Globus pallidus (tissue), 1 donor: ENCODE results near the gene PHEX.
A peak's percentile ranks its signal among the peaks of the same experiment; 100 is the strongest.

ENCODE experiments used
- DNase-seq: peaks from one replicate; pipeline ENCODE4 v3.0.0-alpha.2; 2015; ENCODE audit warnings: low spot score

PHEX gene

DNA sequence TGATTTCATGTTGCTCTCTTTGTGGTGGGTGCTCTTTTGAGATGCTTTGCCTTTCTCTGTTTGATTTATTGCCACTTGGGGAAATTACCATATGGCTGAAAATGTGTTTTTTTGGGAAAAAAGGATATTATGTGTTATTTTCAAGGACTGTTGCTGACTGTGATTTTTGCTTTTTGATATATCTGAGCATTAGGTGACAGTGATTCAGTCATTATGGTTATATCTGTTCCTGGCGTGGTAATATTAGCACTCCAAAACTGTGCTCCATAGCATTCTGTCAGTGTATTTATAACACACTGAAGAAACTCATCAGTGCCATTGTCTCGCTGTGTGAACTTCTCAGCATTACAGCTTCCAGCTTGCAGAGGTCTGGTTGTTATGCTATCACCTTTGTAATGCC, 73.8 kb downstream of the PHEX start:
- no peak for DNase-seq

DNA sequence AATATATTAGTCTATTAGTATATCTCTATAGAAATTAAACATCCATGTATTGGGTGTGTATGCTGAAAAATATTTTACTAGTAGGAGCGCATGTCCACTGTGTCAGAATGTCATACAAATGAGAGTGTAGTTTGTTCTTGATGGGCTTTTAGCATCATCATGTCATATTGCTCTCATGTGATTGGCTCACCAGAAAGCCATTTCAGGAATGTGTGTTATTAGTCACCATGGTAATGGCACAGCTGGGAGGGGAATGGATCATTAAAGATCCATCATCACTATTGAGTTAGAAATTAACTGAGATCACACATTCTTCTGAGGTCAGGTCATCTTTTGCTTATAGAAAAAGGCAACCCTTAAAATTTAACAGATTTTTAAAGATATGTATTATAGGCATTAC, 77.3 kb downstream of the PHEX start:
- no peak for DNase-seq

DNA sequence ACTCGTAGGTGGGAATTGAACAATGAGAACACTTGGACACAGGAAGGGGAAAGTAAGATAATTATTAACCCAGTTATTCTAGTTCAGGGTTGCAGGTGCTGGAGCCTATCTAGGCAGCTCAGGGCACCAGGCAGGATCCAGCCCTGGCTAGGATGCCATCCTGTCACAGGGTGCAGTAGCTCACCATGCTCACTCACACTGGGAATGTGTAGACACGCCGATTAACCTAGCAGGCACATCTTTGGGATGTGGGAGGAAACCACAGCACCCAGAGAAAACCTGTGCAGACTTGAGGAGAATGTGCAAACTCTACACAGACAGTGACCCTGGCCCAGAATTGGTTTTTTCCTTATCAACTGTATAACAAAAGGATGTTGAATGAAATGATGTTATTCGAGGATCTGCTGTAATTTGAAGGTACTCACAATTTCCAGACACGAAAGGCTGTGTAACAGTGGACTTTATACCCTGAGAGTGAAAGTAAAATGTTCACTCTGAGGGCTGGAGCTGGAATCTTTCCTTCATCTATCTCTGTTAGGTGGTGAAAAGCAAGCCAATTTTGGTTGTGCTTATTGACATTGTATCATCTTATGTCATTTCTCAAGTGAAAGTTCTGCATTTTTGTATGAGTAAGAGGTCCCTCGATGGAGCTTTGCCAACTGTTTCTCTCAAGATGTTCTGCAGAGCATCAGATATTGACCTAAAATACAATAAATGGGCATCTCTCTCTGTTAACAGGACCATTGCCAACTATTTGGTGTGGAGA, 78.8 kb downstream of the PHEX start:
- no peak for DNase-seq

DNA sequence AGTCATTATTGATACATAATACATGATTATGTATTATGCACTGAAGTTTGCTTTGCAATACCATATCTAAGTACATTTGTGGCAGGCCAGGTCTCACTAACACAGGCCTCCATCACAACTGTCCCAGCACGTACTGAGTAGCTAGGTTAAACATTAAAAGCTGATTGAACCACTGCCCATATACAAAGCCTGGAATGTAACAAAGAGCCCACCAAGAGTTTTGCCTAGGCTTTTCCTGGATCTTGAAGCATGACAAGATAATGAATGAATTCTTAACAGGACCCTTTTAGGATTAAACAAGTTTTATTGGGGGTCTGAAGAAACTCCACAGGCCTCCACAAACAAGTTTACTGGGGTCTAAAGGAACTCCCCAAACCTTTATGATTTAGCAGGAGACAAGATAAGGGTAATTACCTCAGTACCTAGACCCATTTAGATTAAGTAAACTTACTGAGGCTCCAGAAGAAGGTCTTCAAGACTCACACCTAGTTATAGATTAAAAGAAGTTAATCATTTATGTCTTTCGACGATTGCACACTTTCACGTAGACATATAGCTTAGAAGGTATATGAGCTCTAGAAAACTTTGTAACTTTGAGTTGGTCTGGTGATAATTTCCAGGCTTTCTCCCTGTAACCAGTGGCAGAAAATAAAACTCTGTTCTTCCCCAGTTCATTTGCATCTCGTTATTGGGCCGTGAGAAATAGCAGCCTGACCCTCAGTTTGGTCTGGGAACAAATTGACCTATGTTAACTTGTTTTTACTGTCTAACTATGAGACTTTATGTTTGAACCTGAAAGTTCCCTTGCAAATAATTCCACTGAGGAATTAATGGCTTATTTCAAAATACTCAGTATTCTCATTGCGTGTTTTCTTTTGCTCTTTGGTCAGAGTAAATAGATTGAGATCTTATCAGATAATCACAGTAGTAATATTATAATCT, 84.8 kb downstream of the PHEX start:
- DNase-seq, result no peak

DNA sequence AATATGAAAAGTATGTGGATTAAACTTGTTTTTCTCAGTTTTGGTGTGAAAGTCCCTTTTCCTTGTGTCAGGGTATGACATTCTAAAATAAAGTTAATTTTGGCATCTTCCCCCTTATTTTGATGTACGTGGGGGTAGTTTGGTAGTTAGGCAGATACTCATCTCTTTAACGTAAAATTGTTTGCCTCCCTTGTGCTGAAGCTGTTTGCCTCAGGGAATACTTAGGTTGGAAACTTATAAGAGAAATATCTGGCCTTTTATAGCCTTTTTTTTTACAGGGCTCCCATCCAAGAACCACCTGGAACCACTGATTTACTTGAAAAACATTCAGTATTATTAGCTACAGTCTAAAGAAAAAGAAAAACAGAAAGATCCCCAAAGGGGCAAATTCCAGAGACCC, 85.5 kb downstream of the PHEX start:
- DNase-seq, result no peak

DNA sequence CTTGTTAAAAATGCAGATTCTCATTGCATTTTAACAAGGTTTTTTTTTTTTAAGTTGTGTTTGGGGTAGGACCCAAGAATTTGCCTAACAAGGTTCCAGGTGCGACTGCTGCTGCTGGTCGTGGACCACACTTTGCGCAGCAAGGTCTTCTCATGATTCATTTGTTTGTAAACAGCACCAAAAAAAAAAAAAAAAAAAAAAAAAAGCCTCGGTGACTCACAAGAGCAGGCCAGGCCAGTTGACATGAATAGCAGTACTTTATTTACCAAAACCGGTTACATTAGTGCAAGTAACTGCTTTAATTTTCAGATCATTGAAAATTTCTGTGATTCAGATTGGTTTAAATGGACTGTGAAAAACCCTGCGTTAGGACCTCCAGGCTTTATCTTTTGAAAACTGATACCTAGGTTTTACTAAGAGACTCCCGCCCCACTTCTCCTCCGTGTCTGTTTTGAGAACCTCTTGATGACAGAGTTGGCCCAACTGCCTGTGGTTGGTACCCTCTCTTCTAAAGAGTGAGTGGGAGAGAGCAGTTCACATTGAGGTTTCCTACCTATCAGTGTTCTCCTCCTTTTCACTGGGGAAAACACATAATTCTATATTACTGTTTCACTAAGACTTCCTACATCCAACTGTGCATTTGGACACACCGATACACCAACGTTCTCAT, 86.2 kb downstream of the PHEX start:
- no peak for DNase-seq

DNA sequence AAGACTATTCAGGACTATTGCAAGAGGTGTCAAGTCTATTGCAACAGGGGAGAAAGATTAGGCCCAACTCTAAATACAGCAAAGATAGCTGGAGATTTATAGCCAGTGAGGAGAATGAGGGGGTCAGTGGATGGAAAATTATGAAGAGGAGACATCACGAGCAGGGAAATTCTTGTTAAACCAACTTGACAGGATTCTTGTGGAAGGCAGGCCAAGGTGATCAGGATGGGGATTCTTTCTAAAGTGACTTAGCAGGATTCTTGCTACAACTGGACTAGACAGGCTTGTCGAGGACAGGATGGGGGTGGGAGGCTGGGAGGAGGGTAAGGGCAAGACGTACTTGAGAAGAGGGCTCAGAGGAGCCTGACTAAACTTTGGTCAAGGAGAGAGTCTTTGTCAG, 89.0 kb downstream of the PHEX start:
- no peak for DNase-seq

DNA sequence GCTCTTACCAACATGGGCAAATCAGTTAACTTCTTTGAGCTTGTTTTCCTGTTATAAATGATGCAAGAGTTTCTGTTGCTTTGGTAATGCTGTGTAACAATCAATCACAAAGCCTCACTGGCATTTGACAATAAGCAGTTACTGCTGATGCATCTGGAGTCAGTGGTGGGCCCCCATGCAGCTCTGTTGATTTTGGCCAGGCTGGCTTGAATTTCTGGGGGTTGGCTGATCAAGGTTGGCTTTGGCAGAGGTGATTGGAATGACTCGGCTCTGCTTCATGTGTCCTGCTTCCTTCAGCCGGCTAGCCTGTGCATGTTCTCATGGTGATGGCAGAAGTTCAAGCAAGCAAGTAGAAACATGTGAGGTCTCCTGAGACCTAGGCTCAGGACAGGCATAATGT, 90.4 kb downstream of the PHEX start:
- DNase-seq, result no peak

DNA sequence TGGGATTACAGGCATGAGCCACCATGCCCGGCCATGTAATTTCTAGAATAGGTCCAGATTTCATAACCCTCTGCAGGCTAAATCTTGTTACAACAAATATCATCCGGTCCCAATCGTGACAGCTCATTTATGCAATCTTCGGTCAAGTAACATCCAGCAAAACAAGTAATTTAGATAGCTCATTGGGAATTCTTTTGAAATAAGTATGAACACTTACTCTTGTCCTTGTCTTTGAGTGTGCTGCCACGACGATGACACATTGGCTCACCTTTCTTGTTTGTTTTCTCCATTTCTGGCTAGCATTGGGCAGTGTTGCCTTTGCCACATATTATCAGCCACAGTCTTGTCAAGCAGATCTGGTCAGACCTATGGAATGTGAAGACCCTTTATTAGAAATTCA, 92.0 kb downstream of the PHEX start:
- no peak for DNase-seq

DNA sequence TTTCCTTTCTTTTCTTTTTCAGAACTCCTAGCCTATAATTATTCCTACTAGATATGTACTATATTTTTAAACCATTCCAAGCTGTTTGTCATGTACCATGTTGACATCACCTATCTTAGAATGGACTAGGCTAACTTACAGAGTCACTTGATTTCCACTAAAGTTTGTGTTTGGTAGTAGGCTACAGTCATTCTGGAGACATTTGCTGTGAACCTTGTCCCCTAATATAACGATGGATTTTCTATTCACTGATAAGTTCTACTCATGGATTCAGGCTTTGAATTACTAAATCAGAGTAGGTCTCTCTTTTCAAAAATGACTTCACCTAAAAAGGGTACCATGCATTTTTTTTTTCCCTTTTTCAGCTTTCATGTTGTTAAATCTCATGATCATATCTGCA, 93.4 kb downstream of the PHEX start:
- no peak for DNase-seq

DNA sequence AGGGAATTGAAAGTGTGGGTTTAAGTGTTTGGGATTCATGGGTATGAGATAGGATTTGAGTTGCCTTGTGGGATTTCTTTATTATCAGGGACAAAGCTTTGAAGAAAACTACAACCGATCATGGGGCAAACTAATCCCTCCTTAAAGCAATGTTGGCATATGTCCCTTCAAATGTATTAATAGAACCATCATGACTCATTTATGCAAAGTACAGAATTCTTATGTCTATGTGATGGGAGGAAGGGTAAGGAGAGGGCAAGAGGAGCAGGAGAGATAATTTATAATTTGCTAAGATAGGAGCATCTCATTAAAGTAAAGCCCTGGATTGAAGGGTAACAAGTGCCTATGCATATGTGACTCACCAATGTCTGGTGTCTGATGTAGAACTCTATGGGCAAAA, 94.2 kb downstream of the PHEX start:
- DNase-seq, result no peak

DNA sequence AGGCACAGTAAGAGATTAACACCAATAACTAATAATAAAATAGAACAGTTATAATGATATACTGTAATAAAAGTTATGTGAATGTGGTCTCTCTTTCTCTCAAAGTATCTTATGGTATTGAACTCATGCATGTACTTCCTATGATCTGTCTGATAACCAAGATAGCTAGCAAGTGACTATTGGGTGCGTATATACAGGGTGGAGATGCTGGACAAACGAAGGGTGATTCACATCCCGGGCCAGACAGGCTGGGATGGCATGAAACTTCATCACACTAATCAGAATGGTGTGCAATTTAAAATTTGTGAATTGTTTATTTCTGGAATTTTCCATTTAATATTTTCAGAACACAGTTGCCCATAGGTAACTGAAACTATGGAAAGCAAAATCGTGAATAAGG, 96.8 kb downstream of the PHEX start:
- DNase-seq, result no peak

DNA sequence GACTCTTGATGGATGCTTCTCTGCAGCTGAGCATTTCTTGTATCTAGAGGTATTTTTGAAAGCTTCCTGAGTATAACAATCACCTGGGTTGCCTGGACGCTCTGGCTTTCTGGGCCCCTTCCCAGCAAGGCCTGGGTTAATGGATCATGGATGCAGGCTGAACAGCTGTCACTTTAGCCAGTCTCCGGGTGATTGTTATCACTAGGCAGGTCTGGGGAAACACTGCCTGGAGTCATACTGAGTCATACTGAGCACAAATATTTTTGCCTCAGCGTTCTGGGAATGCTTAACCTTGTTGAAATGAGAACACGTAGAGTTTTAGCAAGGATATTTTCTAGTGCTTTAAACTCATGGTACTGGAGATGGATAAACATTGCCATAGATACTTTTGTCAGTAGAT, 102.6 kb downstream of the PHEX start:
- DNase-seq, result no peak

DNA sequence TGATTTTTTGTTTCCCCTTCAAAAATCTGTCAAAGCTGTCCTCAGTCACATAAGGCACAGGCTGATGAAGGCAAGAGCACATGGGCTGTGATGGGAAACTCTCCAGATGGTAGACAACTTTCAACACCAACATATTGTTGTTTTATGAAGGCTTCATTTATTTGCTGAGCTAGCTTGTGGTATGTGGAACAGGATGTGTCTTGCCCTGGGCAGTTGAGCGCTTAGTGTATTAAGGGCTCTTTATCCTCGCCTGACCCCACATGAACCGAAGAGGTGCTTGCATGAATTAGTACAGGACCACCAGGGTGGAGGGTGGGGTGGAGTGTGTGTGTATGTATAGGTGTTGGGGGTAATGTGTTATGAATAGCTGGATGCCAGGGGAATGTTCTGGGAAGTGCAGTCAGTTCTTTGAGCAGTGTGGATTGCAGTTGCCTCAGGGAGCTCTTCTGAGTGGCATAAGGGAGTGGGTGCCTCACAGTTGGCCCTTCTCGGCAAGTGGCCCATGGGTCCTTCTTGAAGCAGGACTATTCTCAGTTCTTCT, 103.1 kb downstream of the PHEX start:
- no peak for DNase-seq

DNA sequence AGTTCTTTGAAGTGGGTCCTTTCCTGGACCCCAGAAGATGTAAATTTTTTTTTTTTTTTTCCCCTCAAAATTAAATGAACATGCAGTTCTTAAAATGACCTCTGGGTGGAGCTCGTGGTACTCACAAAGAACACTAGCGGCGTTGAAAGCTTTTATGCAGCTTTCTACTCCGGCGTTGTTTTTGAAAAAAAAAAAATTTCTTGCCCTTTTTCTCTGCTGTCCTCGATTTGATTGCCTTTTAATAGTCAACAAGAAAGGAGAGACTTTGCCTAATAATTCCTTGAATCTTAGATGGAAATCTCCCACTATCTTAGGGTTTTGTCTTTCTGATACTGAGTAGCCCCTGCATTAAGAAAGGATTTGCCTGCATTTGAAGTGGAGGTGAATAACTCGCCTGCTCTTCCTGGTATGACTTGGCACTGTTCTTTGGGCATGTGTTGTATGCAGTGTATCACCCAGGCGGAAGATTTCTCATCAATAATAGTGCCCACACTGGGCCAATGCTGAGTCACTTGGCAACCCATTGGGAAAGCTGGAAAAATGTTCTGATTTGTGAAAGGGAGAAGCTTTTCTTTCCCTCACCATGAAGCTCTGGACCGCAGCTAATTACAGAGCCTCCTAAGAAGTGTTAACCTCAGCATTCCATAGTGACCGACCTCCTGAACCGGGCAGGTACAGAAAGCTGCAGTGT, 104.0 kb downstream of the PHEX start:
- DNase-seq, result peak; percentile 41

DNA sequence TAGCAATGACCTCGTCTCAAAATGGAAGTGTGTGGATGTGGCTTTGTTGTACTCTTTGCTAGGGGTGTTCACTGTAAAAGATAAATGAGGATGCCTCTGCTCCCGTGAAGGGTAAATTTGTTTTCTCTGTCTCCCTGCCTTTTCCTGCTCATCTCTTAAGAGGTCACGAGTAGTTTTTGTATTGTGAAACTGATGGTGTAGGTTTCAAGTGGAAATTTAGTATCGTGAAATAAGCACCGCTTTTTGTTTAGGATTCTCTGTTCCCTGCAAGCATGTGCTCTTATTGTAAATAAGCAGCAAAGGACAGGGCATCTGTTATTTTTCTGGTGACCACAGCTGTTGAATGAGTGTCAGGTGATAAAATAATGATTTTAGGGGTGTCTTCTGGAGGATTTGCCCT, 104.6 kb downstream of the PHEX start:
- no peak for DNase-seq

DNA sequence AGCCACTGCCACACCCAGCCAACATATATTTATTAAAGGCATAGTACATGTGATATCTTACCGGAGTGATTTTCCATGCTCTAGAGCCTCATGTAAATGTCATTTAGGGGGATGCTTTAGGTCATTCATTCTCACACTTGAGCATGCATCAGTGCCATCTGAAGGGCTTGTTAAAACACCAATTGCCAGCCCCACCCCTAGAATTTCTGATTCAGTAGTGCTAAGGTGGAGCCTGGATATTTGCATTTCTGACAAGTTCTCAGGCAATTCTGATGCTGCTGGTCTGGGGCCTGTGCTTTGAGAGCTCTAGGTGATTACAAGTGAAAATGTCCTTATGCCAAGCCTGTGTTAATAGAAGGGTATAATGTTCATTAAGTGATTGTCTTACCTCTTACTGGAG, 107.7 kb downstream of the PHEX start:
- no peak for DNase-seq

DNA sequence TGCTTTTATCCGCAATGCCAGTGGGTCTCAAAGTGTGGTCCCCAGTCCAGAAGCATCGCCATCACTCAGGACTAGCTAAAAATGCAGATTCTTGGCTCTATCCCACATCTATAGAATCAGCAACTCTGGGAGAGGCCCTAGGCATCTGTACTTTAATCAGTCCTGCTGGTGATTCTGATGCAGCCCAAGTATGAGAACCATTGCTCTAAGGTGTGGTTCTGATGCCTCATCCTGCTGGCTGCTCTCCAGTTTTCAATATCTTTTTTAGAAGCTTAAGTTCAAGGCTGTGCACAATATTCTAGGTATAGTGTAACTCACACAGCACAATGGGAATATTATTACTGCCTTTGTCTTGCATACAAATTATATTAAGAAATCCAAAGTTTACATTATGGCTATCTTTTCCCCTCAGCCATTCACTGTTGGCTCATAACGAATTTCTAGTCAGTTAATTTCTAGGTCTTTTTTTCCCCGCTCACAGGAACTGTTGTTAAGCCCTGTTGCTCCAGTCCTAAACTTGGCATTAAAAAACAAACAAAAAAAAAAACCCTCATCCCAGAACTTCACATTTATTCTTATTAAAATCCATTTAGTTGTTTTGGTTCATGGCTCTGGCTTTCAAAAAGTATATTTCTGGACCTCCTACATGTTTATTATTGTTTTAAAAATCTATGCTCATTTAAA, 109.1 kb downstream of the PHEX start:
- DNase-seq, result no peak

DNA sequence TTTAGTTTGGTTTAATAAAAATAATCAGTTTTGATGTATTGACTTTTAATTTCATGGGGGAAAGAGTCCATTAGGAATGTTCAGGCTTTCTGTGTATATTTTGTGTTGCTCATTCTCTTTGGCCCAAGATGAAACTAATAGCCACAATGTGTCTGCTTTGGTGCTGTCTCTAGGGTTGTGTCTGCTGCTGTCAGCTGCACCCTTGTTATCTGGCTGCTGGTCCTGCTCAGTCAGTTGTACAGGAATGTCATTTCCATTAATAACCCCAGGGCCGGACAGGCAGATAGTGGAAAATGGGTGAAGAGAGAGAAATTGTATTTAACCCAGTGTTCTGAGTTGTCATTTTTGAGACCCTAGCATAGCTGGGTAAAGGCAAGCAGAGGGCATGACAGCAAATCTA, 115.1 kb downstream of the PHEX start:
- DNase-seq, result no peak

DNA sequence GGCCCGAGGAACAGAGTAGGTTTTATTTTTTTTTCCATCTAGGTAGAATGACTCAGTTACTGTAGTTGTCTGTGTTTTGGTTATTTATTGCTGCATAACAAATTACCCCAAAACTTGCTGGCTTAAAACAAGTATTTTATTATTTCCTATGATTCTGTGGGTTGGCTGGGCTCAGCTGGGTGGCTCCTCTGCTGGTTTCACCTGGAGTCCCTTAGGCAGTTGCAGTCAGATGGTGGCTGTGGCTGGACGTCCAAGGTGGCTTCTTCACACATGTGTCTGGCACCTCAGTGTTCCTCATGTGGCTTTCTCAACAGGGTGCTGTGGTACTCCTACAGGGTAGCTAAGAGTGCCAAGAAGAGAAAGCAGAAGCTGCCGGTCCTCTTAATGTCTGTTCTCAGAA, 115.8 kb downstream of the PHEX start:
- no peak for DNase-seq

DNA sequence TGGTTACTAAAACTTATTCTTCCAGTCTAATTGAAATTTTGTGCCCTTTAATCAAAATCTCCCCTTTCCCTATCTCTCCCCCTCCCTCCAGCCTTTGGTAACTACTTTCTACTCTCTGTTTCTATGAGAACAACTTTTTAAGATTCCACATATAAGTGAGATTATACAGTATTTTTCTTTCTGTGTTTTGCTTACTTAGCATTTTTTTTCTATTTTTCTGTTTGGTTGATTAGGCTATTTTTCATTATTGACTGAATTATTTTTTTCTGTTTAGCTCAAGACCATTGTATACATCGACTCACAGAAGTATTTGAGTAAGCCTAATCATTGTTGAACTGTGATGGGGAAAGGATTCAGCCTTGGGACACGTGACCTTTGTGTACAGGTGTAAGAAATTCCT, 116.4 kb downstream of the PHEX start:
- no peak for DNase-seq
